ENCODE results near the gene IMMT.

IMMT gene

DNA sequence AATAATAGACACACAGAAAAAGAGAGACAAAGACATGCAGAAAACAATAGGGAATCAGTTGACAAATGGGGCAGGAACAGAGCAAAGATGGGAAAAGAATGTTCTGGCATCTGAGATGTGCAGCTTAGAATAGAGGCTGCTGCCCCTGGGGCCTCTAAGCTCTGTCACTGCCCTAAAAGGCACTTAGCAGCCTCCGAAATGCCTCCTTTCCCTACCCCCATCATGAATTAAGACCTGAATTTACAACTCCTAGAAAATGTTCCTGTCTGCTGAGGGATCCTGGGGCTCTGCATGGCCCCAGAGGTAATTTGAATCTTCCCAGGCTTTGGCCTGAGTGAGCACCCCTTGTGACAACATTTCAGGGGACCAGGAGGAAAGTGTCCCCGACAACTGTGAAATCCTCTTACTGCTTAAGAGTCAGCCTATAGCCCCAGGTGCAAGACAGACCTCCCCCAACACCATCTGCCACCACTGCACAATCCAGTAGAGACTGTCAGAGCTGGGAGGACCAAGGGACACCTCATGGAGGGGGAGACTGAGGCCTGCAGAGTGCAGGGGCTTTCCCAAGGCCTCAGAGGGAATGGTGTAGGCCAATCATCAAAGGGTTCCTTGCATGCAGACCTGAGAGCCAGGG, 28.8 kb upstream of the IMMT start:
- in situ Hi-C loops (cut with HindIII; ENCODE audit: low pct_unique_long_range_greater_than_20kb, low sequenced_read_pairs): no loop called here
- TF ChIP-seq JUND (IDR thresholded peaks at IDR 0.05; ENCODE audit: low read depth): no peak
- no peak for DNase-seq (ENCODE audit: low read depth in 1 of 2, low spot score in 1 of 2)

DNA sequence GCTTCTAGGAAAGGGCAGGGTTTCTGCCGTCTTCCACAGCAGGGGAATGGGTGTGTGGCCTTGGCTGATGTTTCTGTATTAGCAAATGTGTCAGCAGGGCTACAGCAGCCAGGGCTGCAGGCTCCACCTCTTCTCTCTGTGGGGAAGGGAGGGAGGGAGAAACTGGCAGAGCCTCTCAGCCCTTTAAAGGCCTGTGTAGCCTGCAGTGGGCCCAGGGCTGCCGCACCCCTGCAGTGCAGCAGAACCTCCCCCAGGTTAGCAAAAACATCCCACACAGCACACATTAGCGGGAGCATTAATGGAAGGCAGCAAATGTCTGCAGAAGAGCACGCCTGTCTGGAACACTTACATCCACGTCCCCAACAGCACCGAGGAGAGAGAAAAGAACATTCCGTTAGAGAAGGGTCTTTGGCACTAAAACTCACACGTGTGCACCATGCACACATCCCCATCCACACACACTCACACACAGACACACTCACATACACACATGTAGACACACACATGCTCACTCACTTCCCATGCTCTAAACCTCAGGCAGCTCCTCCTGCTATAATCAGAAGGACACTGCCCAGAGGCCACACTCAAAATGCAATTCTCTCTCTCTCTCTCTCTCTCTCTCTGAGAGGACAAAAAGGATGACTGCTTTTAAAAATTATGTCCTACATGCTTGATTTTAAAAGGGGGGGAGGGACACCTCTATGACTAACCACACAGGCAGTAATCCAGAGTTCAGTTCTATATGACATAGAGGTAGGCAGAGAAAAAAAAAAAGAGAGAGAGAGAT, 28.1 kb upstream of the IMMT start:
- TF ChIP-seq JUND (IDR thresholded peaks at IDR 0.05; ENCODE audit: low read depth): no peak
- in situ Hi-C loops (cut with HindIII; ENCODE audit: low pct_unique_long_range_greater_than_20kb, low sequenced_read_pairs): no loop called here
- no peak for DNase-seq (ENCODE audit: low read depth in 1 of 2, low spot score in 1 of 2)

- in situ Hi-C loops (cut with HindIII; ENCODE audit: low pct_unique_long_range_greater_than_20kb, low sequenced_read_pairs): no loop called here
- no peak for TF ChIP-seq JUND (IDR thresholded peaks at IDR 0.05; ENCODE audit: low read depth)
- DNase-seq (ENCODE audit: low read depth in 1 of 2, low spot score in 1 of 2): peak; percentile 32 to 58
Observed at GRCh38 chr2:86221066-86221684, 25.9 kb upstream of the IMMT start.

DNA sequence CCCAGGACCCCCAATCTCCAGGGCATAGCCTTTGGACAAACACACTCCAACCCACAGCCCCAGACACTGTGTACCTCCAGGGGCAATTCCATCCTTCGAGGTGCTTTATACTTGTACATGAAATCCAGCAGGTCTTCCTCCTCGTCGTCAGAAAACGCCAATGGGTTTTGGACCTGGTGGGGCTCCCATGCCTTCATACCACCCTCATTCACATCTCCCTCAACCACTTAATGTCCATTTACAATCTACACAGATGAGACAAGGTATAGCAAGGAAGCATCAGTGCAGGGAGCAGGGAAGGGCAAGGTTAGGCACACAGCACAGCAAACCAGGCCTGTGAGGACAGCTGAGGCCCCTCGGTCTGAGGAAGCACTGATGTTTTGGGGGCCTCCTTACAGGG, 24.6 kb upstream of the IMMT start:
- in situ Hi-C loops (cut with HindIII; ENCODE audit: low pct_unique_long_range_greater_than_20kb, low sequenced_read_pairs): no loop called here
- DNase-seq (ENCODE audit: low read depth in 1 of 2, low spot score in 1 of 2): no peak
- no peak for TF ChIP-seq JUND (IDR thresholded peaks at IDR 0.05; ENCODE audit: low read depth)

- TF ChIP-seq JUND (IDR thresholded peaks at IDR 0.05; ENCODE audit: low read depth): no peak
- in situ Hi-C loops (cut with HindIII; ENCODE audit: low pct_unique_long_range_greater_than_20kb, low sequenced_read_pairs): no loop called here
- DNase-seq (ENCODE audit: low read depth in 1 of 2, low spot score in 1 of 2): no peak
Observed at GRCh38 chr2:86218124-86218523, 22.9 kb upstream of the IMMT start.

- no peak for DNase-seq (ENCODE audit: low read depth in 1 of 2, low spot score in 1 of 2)
- TF ChIP-seq JUND (IDR thresholded peaks at IDR 0.05; ENCODE audit: low read depth): no peak
- in situ Hi-C loops (cut with HindIII; ENCODE audit: low pct_unique_long_range_greater_than_20kb, low sequenced_read_pairs): no loop called here
Observed at GRCh38 chr2:86216575-86217555, 21.6 kb upstream of the IMMT start.

DNA sequence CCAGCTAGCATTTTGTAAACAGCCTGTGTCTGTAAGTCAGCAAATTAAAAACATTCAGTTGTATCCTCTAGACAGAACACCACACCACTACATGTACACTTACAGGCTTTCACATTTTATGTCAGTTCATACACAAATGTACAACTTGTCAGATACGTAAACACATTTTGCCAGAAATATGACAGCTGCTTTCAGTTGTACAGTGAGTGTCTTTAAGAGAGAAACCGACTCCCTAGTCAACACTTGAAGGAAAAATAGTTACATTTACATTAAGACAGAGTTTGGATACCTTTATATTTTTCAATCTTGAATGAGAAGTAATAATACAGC, 19.2 kb upstream of the IMMT start:
- in situ Hi-C loops (cut with HindIII; ENCODE audit: low pct_unique_long_range_greater_than_20kb, low sequenced_read_pairs): no loop called here
- no peak for TF ChIP-seq JUND (IDR thresholded peaks at IDR 0.05; ENCODE audit: low read depth)
- DNase-seq (ENCODE audit: low read depth in 1 of 2, low spot score in 1 of 2): no peak

DNA sequence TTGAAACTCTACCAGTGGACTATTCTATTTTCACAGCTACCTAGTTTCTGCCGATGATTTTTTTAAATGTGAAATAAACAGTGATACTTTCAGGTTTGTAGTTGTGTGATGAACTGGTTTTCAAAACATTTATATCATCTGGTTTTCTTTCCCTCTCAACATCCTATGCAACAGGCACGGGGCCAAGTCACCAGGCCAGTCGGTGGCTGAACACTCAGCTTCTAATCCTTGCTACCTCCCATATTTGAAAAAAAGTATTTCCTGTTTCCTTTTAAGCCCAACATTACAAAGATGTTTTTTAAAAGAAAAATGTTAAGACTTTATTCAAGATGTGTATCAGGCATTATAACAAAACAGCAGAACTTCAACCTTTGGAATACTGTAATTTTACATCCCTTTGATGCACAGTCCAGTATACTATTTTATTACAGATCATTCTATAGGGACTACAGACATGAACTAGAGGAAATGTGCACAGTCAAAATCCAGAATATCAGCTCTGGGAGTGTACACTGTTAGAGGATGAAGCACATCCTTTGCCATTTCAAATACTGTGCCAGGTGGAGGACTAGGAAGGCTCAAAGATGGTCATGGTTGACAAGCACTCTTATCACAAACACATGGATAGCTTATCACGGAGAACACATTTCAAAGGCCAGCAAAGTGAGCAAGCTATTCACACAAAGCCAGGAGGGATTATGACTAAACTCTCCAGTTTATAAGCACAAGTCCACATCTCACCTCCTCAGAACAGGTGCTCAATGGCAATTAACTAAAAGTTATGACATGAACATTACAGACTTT, 18.6 kb upstream of the IMMT start:
- in situ Hi-C loops (cut with HindIII; ENCODE audit: low pct_unique_long_range_greater_than_20kb, low sequenced_read_pairs): no loop called here
- no peak for TF ChIP-seq JUND (IDR thresholded peaks at IDR 0.05; ENCODE audit: low read depth)
- DNase-seq (ENCODE audit: low read depth in 1 of 2, low spot score in 1 of 2): no peak

DNA sequence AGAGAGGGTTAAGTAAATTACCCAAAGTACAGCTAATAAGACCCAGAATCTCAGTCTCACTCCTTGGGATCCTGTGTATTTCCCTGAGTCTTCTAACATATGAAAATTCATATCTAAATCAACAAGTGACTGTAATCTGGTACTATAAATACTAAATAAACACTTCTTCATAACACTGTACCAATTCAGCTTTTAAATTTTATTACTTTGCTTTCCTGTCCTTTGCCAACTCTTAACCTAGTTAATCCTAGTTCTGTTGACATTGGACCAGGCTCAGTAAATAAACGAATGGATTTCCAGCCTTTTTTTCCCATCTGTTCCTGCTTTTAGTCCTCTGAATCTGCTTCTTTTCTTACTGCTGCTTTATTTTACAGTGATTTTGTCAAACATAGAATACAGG, 17.8 kb upstream of the IMMT start:
- in situ Hi-C loops (cut with HindIII; ENCODE audit: low pct_unique_long_range_greater_than_20kb, low sequenced_read_pairs): no loop called here
- no peak for DNase-seq (ENCODE audit: low read depth in 1 of 2, low spot score in 1 of 2)
- TF ChIP-seq JUND (IDR thresholded peaks at IDR 0.05; ENCODE audit: low read depth): no peak

- no peak for DNase-seq (ENCODE audit: low read depth in 1 of 2, low spot score in 1 of 2)
- in situ Hi-C loops (cut with HindIII; ENCODE audit: low pct_unique_long_range_greater_than_20kb, low sequenced_read_pairs): no loop called here
- no peak for TF ChIP-seq JUND (IDR thresholded peaks at IDR 0.05; ENCODE audit: low read depth)
Observed at GRCh38 chr2:86211796-86212188, 16.5 kb upstream of the IMMT start.

DNA sequence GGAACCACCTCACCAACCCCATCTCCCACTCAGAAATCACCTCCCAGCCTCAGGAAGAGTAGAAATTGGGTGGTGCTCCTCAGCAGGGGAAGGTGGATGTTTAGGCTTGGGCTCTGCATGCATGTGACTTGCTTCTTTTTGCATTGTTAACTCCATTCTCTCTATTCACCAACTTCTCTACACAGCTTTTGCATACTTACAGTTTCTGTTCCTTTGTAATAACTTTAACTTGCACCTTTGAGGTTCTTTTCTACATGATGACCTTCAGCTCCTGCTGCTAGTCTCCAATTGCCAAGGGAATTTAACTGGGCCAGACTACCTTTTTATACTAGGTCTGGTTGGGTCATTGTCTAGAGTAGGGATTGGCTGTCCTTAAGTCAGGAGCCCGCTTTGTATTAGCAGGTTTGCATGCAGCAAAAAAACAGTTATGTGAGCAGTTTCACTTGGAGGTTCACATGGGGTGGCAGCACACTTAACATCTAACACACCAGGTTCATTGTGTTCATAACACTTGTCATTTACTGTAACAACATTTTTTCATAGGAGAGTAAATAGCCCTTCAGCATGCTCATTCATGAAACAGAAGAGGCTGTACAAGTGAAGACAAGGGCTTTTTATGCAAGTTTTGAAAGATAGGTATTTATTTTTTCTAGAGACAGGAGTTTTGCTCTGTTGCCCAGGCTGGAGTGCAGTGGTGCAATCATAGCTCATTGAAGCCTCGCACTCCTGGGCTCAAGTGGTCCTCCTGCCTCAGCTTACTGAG, 16.0 kb upstream of the IMMT start:
- no peak for TF ChIP-seq JUND (IDR thresholded peaks at IDR 0.05; ENCODE audit: low read depth)
- in situ Hi-C loops (cut with HindIII; ENCODE audit: low pct_unique_long_range_greater_than_20kb, low sequenced_read_pairs): no loop called here
- no peak for DNase-seq (ENCODE audit: low read depth in 1 of 2, low spot score in 1 of 2)

Measured in T47D (cell line).